Bronchial epithelial cell (primary cell): ENCODE results near the gene IQSEC1. TPM values are rescaled to one million over a fixed set of nuclear protein-coding genes. Genes with fewer than 3 reads are reported as not detected.

ENCODE experiments used
- DNase-seq: peaks from one replicate; pipeline ENCODE4 v3.0.0-alpha.2; 2010; ENCODE audit warnings: low read depth
- FAIRE-seq: peaks from 2 replicates; lab custom pipeline; 2011; peaks lifted over from hg19 to GRCh38; lab: Jason Lieb, UNC
- H3K27me3 ChIP-seq: 2 replicates; pipeline ENCODE4 v1.5.1; 2011; ENCODE audit warnings: low read length; ENCODE audit not compliant: control insufficient read depth, insufficient read depth
- H3K36me3 ChIP-seq: 2 replicates; pipeline ENCODE4 v1.5.1; 2011; ENCODE audit warnings: low read length; ENCODE audit not compliant: control insufficient read depth, insufficient read depth
- H3K4me3 ChIP-seq: 2 replicates; pipeline ENCODE4 v1.5.1; 2011; ENCODE audit warnings: mild to moderate bottlenecking, low read depth, low read length, control low read depth
- CTCF ChIP-seq: IDR thresholded peaks from 2 replicates; pipeline ENCODE4 v1.5.1; 2011; ENCODE audit warnings: mild to moderate bottlenecking, moderate library complexity, low read length, control low read depth, inconsistent platforms; ENCODE audit not compliant: insufficient read depth, severe bottlenecking
- total RNA-seq: library from RNA; depleted of rRNA; stranded (reverse); fragments of >200 nt; gene quantifications from 2 replicates; pipeline ENCODE4 v1.2.1, GENCODE V29; 2014

Gene IQSEC1
- total RNA-seq, 1 donor from 2014 or later, result 6.6 TPM

DNA sequence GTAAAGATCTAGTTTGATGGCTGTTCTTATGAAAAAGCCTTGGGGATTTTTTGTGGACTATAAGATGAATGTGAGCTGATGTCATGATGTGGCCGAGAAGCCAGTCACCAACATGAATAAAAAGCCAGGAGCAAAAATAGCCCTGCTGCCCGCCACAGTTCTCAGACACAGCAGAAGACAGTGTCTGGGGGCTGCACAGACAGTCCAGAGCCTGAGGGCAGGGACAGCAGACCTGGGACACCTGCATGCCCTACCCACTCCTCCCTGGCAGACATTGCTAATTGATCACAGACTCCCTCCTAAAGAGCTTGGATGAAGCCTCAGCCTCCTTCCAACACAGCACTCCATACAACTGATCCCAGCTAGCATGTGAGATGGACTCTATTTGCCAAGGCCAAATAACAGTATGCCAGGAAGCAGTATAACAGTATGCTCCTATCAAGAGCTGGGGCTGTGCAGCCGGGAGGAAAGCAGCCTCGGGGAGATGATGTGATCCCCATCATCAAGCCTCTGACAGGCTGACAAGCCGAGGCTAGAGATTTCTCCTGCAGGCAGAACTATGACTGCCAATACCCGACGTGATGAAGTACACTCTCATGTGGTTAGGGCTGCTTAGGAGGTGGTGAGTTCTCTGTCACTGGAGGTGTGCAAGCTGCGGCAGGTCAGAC lies 126.4 kb downstream of the IQSEC1 start:
- Histone ChIP-seq H3K27me3 (no peaks in the 10 kb centered on the region), H3K36me3 (peaks cover under 1% of the 10 kb centered on the region), H3K4me3 (no peak overlapping the region)
- no peak for TF ChIP-seq CTCF
- FAIRE-seq (peak; percentile 73), DNase-seq (peak; percentile 75)

DNA sequence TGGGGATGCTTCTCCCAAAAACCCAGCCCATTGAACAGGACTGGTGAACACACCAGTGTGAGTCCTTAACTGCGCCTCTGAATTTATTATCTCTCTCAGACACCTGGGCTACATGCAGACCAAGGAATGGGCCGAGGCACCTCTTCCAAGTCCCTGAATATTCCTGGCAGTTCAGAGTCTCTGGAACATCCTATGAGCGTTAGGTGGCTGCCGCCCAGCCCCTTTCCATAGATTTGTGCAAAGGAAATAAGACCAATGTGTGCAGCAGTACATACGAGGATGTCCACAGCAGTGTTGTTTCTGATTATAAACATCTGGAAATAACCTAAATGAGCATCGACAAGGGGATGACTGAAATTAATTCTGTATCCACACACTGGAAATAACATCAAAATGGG lies 127.0 kb downstream of the IQSEC1 start:
- DNase-seq, result no peak
- H3K4me3 ChIP-seq, result no peak overlapping the region
- TF ChIP-seq CTCF, result no peak
- FAIRE-seq, result no peak
- H3K27me3 ChIP-seq, result no peaks in the 10 kb centered on the region
- peaks cover 5% of the 10 kb centered on the region for H3K36me3 ChIP-seq

- Histone ChIP-seq H3K27me3 (no peaks in the 10 kb centered on the region), H3K36me3 (peaks cover 9% of the 10 kb centered on the region), H3K4me3 (no peak overlapping the region)
- FAIRE-seq, result no peak
- DNase-seq, result no peak
- no peak for TF ChIP-seq CTCF
Measured at GRCh38 chr3:12944849-12945248, 128.4 kb downstream of the IQSEC1 start.

- TF ChIP-seq CTCF, result no peak
- Histone ChIP-seq H3K4me3 (no peak overlapping the region), H3K27me3 (no peaks in the 10 kb centered on the region), H3K36me3 (peaks cover 9% of the 10 kb centered on the region)
- no peak for FAIRE-seq
- no peak for DNase-seq
Measured at GRCh38 chr3:12944413-12944812, 128.8 kb downstream of the IQSEC1 start.

- no peak for DNase-seq
- Histone ChIP-seq H3K27me3 (no peaks in the 10 kb centered on the region), H3K36me3 (peaks cover 12% of the 10 kb centered on the region), H3K4me3 (no peak overlapping the region)
- no peak for TF ChIP-seq CTCF
- FAIRE-seq, result no peak
Measured at GRCh38 chr3:12943124-12944021, 129.9 kb downstream of the IQSEC1 start.
